Body of pancreas (tissue), 4 donors: ENCODE results near the gene AMTN.

ENCODE experiments used
- CTCF ChIP-seq, 7 experiments: fragments of 450-650 bp in 4 of 7; fragments of 200-600 bp in 3 of 7; sonication (generic) in 3 of 7; IDR thresholded peaks; one replicate each; pipeline ENCODE4 v1.5.1; 2016 to 2019; ENCODE audit warnings: antibody characterized with exemption in 7 of 7
- POLR2A ChIP-seq, 3 donors: fragments of 450-650 bp; IDR thresholded peaks; one replicate each; pipeline ENCODE4 v1.6.1; 2016; ENCODE audit warnings: antibody characterized with exemption in 3 of 3, mild to moderate bottlenecking in 2 of 3

DNA sequence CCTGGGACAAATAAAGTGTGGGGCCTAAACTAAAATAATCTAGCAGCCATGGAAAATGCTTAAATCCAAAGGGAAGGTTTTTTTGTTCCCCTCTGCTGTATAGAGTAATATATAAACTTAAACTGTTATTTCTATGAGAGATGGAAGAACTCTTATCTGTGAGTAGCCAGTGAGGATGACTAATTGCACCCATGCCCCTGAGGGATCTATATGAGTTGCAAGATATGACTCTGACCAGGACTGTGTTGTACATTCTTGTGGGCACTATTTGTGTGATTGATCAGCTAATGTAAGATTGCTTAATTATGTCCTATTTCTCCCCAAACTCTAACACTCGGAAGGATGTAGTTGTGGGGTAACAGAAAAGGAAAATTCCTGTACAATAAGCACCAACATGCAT, 38.5 kb downstream of the AMTN start:
- TF ChIP-seq POLR2A (IDR thresholded peaks at IDR 0.05): no peak
- no peak for TF ChIP-seq CTCF (IDR thresholded peaks at IDR 0.05)
